SK-N-SH (cell line): ENCODE measurements around the gene PGLYRP3. TPM values are rescaled to one million over a fixed set of nuclear protein-coding genes. Genes with fewer than 3 reads are reported as not detected.

Source experiments
- CTCF ChIA-PET: fragments of 300-600, 350-600 bp; formaldehyde crosslinking; extraction: SDS; loops from one replicate; lab custom pipeline; 2021; lab: Yijun Ruan, JAX
- POLR2A ChIA-PET: fragments of 350-600 bp; sonication (Branson Sonifier 250); formaldehyde crosslinking; extraction: SDS; loops from one replicate; lab custom pipeline; 2020; ENCODE audit warnings: antibody characterized with exemption, inconsistent platforms; lab: Yijun Ruan, JAX
- DNase-seq: peaks from one replicate; pipeline ENCODE4 v3.0.0; 2012
- H2AFZ ChIP-seq: fragments of 200-600 bp; sonication (generic); 2 replicates; pipeline ENCODE4 v1.8.1; 2016; ENCODE audit warnings: antibody characterized with exemption, mild to moderate bottlenecking, low read depth
- H3F3A ChIP-seq: fragments of 200-600 bp; sonication (generic); replicated peaks from 2 replicates; pipeline ENCODE3; 2016; ENCODE audit warnings: antibody characterized with exemption, mild to moderate bottlenecking; ENCODE audit not compliant: insufficient read depth
- H3K27ac ChIP-seq, 2 experiments: fragments of 200-500 bp in 1 of 2; fragments of 200-600 bp in 1 of 2; sonication (Bioruptor generic) in 1 of 2; sonication (generic), shearing (Covaris generic) in 1 of 2; 2 replicates each; pipeline versions ENCODE4 v1.5.1 to v1.6.1; 2014 to 2016; ENCODE audit warnings: low read depth in 2 of 2, inconsistent platforms in 1 of 2, low read length in 1 of 2, mild to moderate bottlenecking in 1 of 2, mixed read lengths in 1 of 2
- H3K27me3 ChIP-seq: fragments of 200-600 bp; sonication (generic), shearing (Covaris generic); 2 replicates; pipeline ENCODE4 v1.6.1; 2016; ENCODE audit warnings: mixed run types; ENCODE audit not compliant: insufficient read depth
- H3K36me3 ChIP-seq, 2 experiments: fragments of 200-500 bp in 1 of 2; fragments of 200-600 bp in 1 of 2; sonication (Bioruptor generic) in 1 of 2; sonication (generic) in 1 of 2; replicated peaks in 1 of 2; 2 replicates each; pipeline versions ENCODE3 to v1.5.1; 2014 to 2016; ENCODE audit warnings: low read length in 1 of 2, mild to moderate bottlenecking in 1 of 2; ENCODE audit not compliant: insufficient read depth in 2 of 2, control insufficient read depth in 1 of 2
- H3K4me1 ChIP-seq, 2 experiments: fragments of 200-500 bp in 1 of 2; fragments of 200-600 bp in 1 of 2; sonication (Bioruptor generic) in 1 of 2; sonication (generic), shearing (Covaris generic) in 1 of 2; 2 replicates each; pipeline versions ENCODE4 v1.5.1 to v1.6.1; 2014 to 2016; ENCODE audit warnings: low read depth in 1 of 2, low read length in 1 of 2, mixed run types in 1 of 2; ENCODE audit not compliant: insufficient read depth in 2 of 2, control insufficient read depth in 1 of 2
- H3K4me2 ChIP-seq: fragments of 200-600 bp; sonication (generic), shearing (Covaris generic); 2 replicates; pipeline ENCODE4 v1.6.1; 2017; ENCODE audit warnings: mixed run types
- H3K4me3 ChIP-seq, 2 experiments: fragments of 200-500 bp in 1 of 2; fragments of 200-600 bp in 1 of 2; sonication (Bioruptor generic) in 1 of 2; sonication (generic), shearing (Covaris generic) in 1 of 2; 2 replicates each; pipeline versions ENCODE4 v1.5.1 to v1.8.1; 2014 to 2016; ENCODE audit warnings: low read depth in 2 of 2, inconsistent platforms in 1 of 2, low read length in 1 of 2, mild to moderate bottlenecking in 1 of 2, mixed read lengths in 1 of 2, moderate library complexity in 1 of 2
- H3K79me2 ChIP-seq: fragments of 200-600 bp; sonication (generic); 2 replicates; pipeline ENCODE4 v1.8.1; 2017; ENCODE audit warnings: mild to moderate bottlenecking; ENCODE audit not compliant: insufficient read depth
- H3K9ac ChIP-seq: fragments of 200-600 bp; sonication (generic); 2 replicates; pipeline ENCODE4 v1.6.1; 2017; ENCODE audit warnings: mixed run types
- H3K9me2 ChIP-seq: fragments of 200-600 bp; sonication (generic); 2 replicates; pipeline ENCODE4 v1.6.1; 2017; ENCODE audit warnings: mixed run types
- H3K9me3 ChIP-seq: fragments of 200-600 bp; sonication (generic); 2 replicates; pipeline ENCODE4 v1.6.1; 2017; ENCODE audit warnings: mixed run types, mild to moderate bottlenecking, moderate library complexity
- H4K20me1 ChIP-seq: fragments of 200-600 bp; sonication (generic); 2 replicates; pipeline ENCODE4 v1.6.1; 2017; ENCODE audit warnings: mild to moderate bottlenecking, mixed run types; ENCODE audit not compliant: insufficient read depth
- CHD2 ChIP-seq: fragments of 150-350 bp; IDR thresholded peaks from 2 replicates; pipeline ENCODE4 v1.6.1; 2018; ENCODE audit warnings: low read length; ENCODE audit not compliant: partially characterized antibody
- CTCF ChIP-seq: fragments of 200-600 bp; sonication (generic); IDR thresholded peaks from 2 replicates; pipeline ENCODE4 v1.6.1; 2017; ENCODE audit warnings: antibody characterized with exemption, mild to moderate bottlenecking, moderate library complexity
- ELF1 ChIP-seq: IDR thresholded peaks from 2 replicates; pipeline ENCODE4 v1.4.0; 2012
- EZH2phosphoT487 ChIP-seq: fragments of 200-600 bp; sonication (generic); IDR thresholded peaks from 2 replicates; pipeline ENCODE4 v1.6.1; 2017; ENCODE audit warnings: low read depth, mixed run types, mild to moderate bottlenecking, antibody characterized with exemption, moderate library complexity, borderline replicate concordance
- FOSL2 ChIP-seq: IDR thresholded peaks from 2 replicates; pipeline ENCODE4 v1.4.0; 2012; ENCODE audit warnings: low read depth, mild to moderate bottlenecking, moderate library complexity, borderline replicate concordance
- FOXJ3 ChIP-seq: sonication (generic); formaldehyde crosslinking; IDR thresholded peaks from 2 replicates; pipeline ENCODE4 v1.5.1; 2020; ENCODE audit warnings: mild to moderate bottlenecking, missing genetic modification reagents
- GABPA ChIP-seq: IDR thresholded peaks from 2 replicates; pipeline ENCODE4 v1.4.0; 2012; ENCODE audit warnings: low read depth, mild to moderate bottlenecking
- JUND ChIP-seq: IDR thresholded peaks from 2 replicates; pipeline ENCODE4 v1.4.0; 2012
- MAX ChIP-seq: IDR thresholded peaks from 2 replicates; pipeline ENCODE4 v1.4.0; 2012; ENCODE audit warnings: low read depth
- MXI1 ChIP-seq: IDR thresholded peaks from 2 replicates; pipeline ENCODE4 v1.6.1; 2012; ENCODE audit warnings: mild to moderate bottlenecking, low read depth, low read length, improper control_type of control experiment
- NFIC ChIP-seq: IDR thresholded peaks from 2 replicates; pipeline ENCODE4 v1.4.0; 2012; ENCODE audit warnings: borderline replicate concordance
- NRF1 ChIP-seq: IDR thresholded peaks from 2 replicates; pipeline ENCODE4 v1.6.1; 2012; ENCODE audit warnings: low read depth, mild to moderate bottlenecking, low read length
- RAD21 ChIP-seq: IDR thresholded peaks from 2 replicates; pipeline ENCODE4 v1.6.1; 2012; ENCODE audit warnings: mild to moderate bottlenecking, low read length
- RCOR1 ChIP-seq: fragments of 150-350 bp; IDR thresholded peaks from 2 replicates; pipeline ENCODE4 v1.6.1; 2017; ENCODE audit warnings: antibody characterized with exemption, low read length
- RFX5 ChIP-seq: IDR thresholded peaks from 2 replicates; pipeline ENCODE4 v1.6.1; 2012; ENCODE audit warnings: mild to moderate bottlenecking, improper control_type of control experiment, low read length
- RXRA ChIP-seq: IDR thresholded peaks from 2 replicates; pipeline ENCODE4 v1.4.0; 2012; ENCODE audit warnings: low read depth, mild to moderate bottlenecking, borderline replicate concordance
- USF1 ChIP-seq: IDR thresholded peaks from 2 replicates; pipeline ENCODE4 v1.4.0; 2012; ENCODE audit warnings: low read depth, borderline replicate concordance
- ZBTB33 ChIP-seq: IDR thresholded peaks from 2 replicates; pipeline ENCODE4 v1.4.0; 2012; ENCODE audit warnings: low read depth, borderline replicate concordance
- WGBS: methylation state at CpG from one replicate; pipeline ENCODE4 v1.1.6; 2017; ENCODE audit warnings: low lambda C conversion rate; 5-methylcytosine and 5-hydroxymethylcytosine counted together
- polyA plus RNA-seq, 3 experiments: library from polyadenylated mRNA; depleted of rRNA; stranded (reverse); fragments of >200 nt; gene quantifications; 2 replicates each; pipeline ENCODE4 v1.2.3, GENCODE V29; 2012

Gene PGLYRP3
- polyA plus RNA-seq, 1 of the 3 experiments (the other 2 are of a cell fraction): not detected

GRCh38 chr1:153360592-153361479, 48.1 kb upstream of the PGLYRP3 start:
- Histone ChIP-seq H3F3A (no peaks in the 10 kb centered on the region), H2AFZ (no peak overlapping the region), H3K9me3 (no peaks in the 10 kb centered on the region), H3K9me2 (no peaks in the 10 kb centered on the region), H3K4me2 (no peak overlapping the region), H4K20me1 (no peaks in the 10 kb centered on the region), H3K4me3 (no peak overlapping the region), H3K79me2 (no peaks in the 10 kb centered on the region), H3K27ac (no peak overlapping the region), H3K4me1 (no peaks in the 10 kb centered on the region), H3K27me3 (peaks cover 60% of the 10 kb centered on the region), H3K9ac (no peak overlapping the region), H3K36me3 (no peaks in the 10 kb centered on the region)
- CTCF ChIA-PET: interaction anchor here (0.9 to 1.3 kb wide), 2 partner anchors 9 to 134 kb away, joined by 3 to 4 read pairs; no protein-coding TSS in a partner anchor
- POLR2A ChIA-PET: no interaction called here
- TF ChIP-seq ELF1: no peak
- no peak for TF ChIP-seq MXI1
- no peak for TF ChIP-seq GABPA
- no peak for TF ChIP-seq USF1
- TF ChIP-seq JUND: no peak
- no peak for TF ChIP-seq CTCF
- no peak for TF ChIP-seq RCOR1
- TF ChIP-seq RXRA: no peak
- no peak for TF ChIP-seq FOXJ3 (CRISPR knock-in tag)
- no peak for TF ChIP-seq EZH2phosphoT487
- no peak for TF ChIP-seq CHD2
- TF ChIP-seq RAD21: no peak
- TF ChIP-seq NFIC: no peak
- TF ChIP-seq MAX: no peak
- no peak for TF ChIP-seq FOSL2
- 4% methylated on average over 9 of the region's 11 CpGs for WGBS
- DNase-seq: no peak

GRCh38 chr1:153360190-153360589, 47.4 kb upstream of the PGLYRP3 start:
- no peak for DNase-seq
- Histone ChIP-seq H3K79me2 (no peaks in the 10 kb centered on the region), H3K9ac (no peak overlapping the region), H3K4me3 (no peak overlapping the region), H3F3A (no peaks in the 10 kb centered on the region), H3K9me3 (no peaks in the 10 kb centered on the region), H3K4me2 (no peak overlapping the region), H3K27ac (no peak overlapping the region), H3K27me3 (peaks cover 54% of the 10 kb centered on the region), H3K36me3 (no peaks in the 10 kb centered on the region), H4K20me1 (no peaks in the 10 kb centered on the region), H3K4me1 (no peaks in the 10 kb centered on the region), H3K9me2 (no peaks in the 10 kb centered on the region), H2AFZ (no peak overlapping the region)
- POLR2A ChIA-PET: no interaction called here
- 52% methylated on average over 2 of the region's 2 CpGs for WGBS
- CTCF ChIA-PET: interaction anchor here (1.3 kb wide), 1 partner anchor 135 kb away, joined by 4 read pairs; no protein-coding TSS in a partner anchor
- TF ChIP-seq ZBTB33: no peak
- TF ChIP-seq RXRA: no peak
- TF ChIP-seq GABPA: no peak
- no peak for TF ChIP-seq RFX5
- TF ChIP-seq NRF1: no peak
- TF ChIP-seq MAX: no peak
